ENCODE data around the gene ANXA5. TPM values are rescaled to one million over a fixed set of nuclear protein-coding genes. Genes with fewer than 3 reads are reported as not detected.

ANXA5 gene
- total and polyA plus RNA-seq, 12 donors: 90.8 to 285 (median 115) TPM

- ATAC-seq: no peak
- Histone ChIP-seq H3K4me1 (peaks cover 4 to 74% (median 59%) of the 10 kb centered on the region in 9 donors), H3K4me3 (no peak overlapping the region), H3K36me3 (peaks cover 0 to 65% (median 15%) of the 10 kb centered on the region in 9 donors), H3K9me3 (no peaks in the 10 kb centered on the region), H3K27ac (no peak overlapping the region), H3K27me3 (no peaks in the 10 kb centered on the region)
- no peak for DNase-seq
- no peak for TF ChIP-seq CTCF (IDR thresholded peaks at IDR 0.05)
- intact Hi-C loops (cut with DNase I): loop anchor here in 3 of 10 donors (5.0 to 10.0 kb wide), 3 partner anchors 34 to 116 kb away; partner anchors contain the start of gene EXOSC9 (in 1 of the 3)
- WGBS, 2 donors: 68 to 71% methylated on average over 2 of the region's 2 CpGs
Measured at GRCh38 chr4:121688701-121689100, 8.1 kb downstream of the ANXA5 start.

- TF ChIP-seq CTCF (IDR thresholded peaks at IDR 0.05): no peak
- intact Hi-C loops (cut with DNase I): loop anchor here in 3 of 10 donors (5.0 to 10.0 kb wide), 3 partner anchors 34 to 117 kb away; partner anchors contain the start of gene EXOSC9 (in 1 of the 3)
- Histone ChIP-seq H3K36me3 (peaks cover 0 to 67% (median 15%) of the 10 kb centered on the region in 9 donors), H3K9me3 (no peaks in the 10 kb centered on the region), H3K4me1 (peaks cover 4 to 70% (median 55%) of the 10 kb centered on the region in 9 donors), H3K27ac (no peak overlapping the region), H3K27me3 (no peaks in the 10 kb centered on the region), H3K4me3 (no peak overlapping the region)
- DNase-seq (no peak), ATAC-seq (no peak)
- 60 to 71% methylated on average over 2 of the region's 2 CpGs for WGBS, 2 donors
Measured at GRCh38 chr4:121688261-121688660, 8.5 kb downstream of the ANXA5 start.

- 91 to 92% methylated on average over 6 of the region's 6 CpGs for WGBS, 2 donors
Measured at GRCh38 chr4:121686255-121686654, 10.5 kb downstream of the ANXA5 start.

GRCh38 chr4:121685257-121685656 lies 11.5 kb downstream of the ANXA5 start:
- H3K27me3 ChIP-seq: no peaks in the 10 kb centered on the region
- DNase-seq: no peak
- peaks cover 0 to 79% (median 32%) of the 10 kb centered on the region in 9 donors for H3K36me3 ChIP-seq
- H3K4me1 ChIP-seq: peaks cover 0 to 41% (median 26%) of the 10 kb centered on the region in 9 donors
- H3K27ac ChIP-seq: no peak overlapping the region
- intact Hi-C loops (cut with DNase I): loop anchor here in 3 of 10 donors (5.0 to 10.0 kb wide), 3 partner anchors 37 to 120 kb away; partner anchors contain the start of gene EXOSC9 (in 1 of the 3)
- no peaks in the 10 kb centered on the region for H3K9me3 ChIP-seq
- WGBS, 2 donors: 91 to 96% methylated on average over 2 of the region's 2 CpGs
- no peak overlapping the region for H3K4me3 ChIP-seq
- TF ChIP-seq CTCF (IDR thresholded peaks at IDR 0.05): no peak
- ATAC-seq: no peak

More at GRCh38 chr4:121686255-121686654, 10.5 kb downstream of the ANXA5 start:
- no peaks in the 10 kb centered on the region for H3K27me3 ChIP-seq
- H3K4me3 ChIP-seq: no peak overlapping the region
- intact Hi-C loops (cut with DNase I): loop anchor here in 3 of 10 donors (5.0 to 10.0 kb wide), 3 partner anchors 36 to 119 kb away; partner anchors contain the start of gene EXOSC9 (in 1 of the 3)
- no peak overlapping the region for H3K27ac ChIP-seq
- DNase-seq (no peak), ATAC-seq (no peak)
- H3K36me3 ChIP-seq: peaks cover 0 to 70% (median 22%) of the 10 kb centered on the region in 9 donors
- peaks cover under 1 to 51% (median 36%) of the 10 kb centered on the region in 9 donors for H3K4me1 ChIP-seq
- H3K9me3 ChIP-seq: no peaks in the 10 kb centered on the region
- TF ChIP-seq CTCF (IDR thresholded peaks at IDR 0.05): no peak

All from heart right ventricle (tissue), 16 donors.